GM21423 (cell line): ENCODE measurements around the gene GSTM1.
"Not testable (repeated sequence)": the region's sequence is repeated elsewhere in the genome, so short reads cannot be mapped to it uniquely, and the experiment has no call there.

Source experiments
- ATAC-seq: cut with Tn5 transposase; IDR thresholded peaks from one replicate; pipeline ENCODE4 v1.9.1; 2021; ENCODE audit warnings: mild to moderate bottlenecking, moderate library complexity; ENCODE audit not compliant: unreplicated experiment

The GSTM1 gene

GRCh38 chr1:109659997-109660690, 27.5 kb upstream of the GSTM1 start:
- ATAC-seq = no peak

- ATAC-seq = not testable (repeated sequence)
These were observed 27.0 kb upstream of the GSTM1 start for GRCh38 chr1:109660691-109661026.

GRCh38 chr1:109661391-109661790, 26.2 kb upstream of the GSTM1 start:
- no peak for ATAC-seq

GRCh38 chr1:109664671-109665070, 22.9 kb upstream of the GSTM1 start:
- no peak for ATAC-seq

GRCh38 chr1:109667452-109668122, 20.0 kb upstream of the GSTM1 start, which contains the start of gene GSTM2:
Gene GSTM2 (plus strand): TSS chr1:109668057. CDS start chr1:109668116, 59 bp downstream.
- peak; percentile 88 for ATAC-seq

GRCh38 chr1:109668123-109668775, 19.4 kb upstream of the GSTM1 start:
- no peak for ATAC-seq

- ATAC-seq = no peak
These were observed 18.2 kb upstream of the GSTM1 start for GRCh38 chr1:109669246-109669948.

GRCh38 chr1:109669949-109670302, 17.7 kb upstream of the GSTM1 start:
- ATAC-seq = not testable (repeated sequence)

GRCh38 chr1:109671067-109671466, 16.6 kb upstream of the GSTM1 start:
- no peak for ATAC-seq

- ATAC-seq = not testable (repeated sequence)
These were observed 13.8 kb upstream of the GSTM1 start for GRCh38 chr1:109673861-109674260.

GRCh38 chr1:109676683-109677381, 10.8 kb upstream of the GSTM1 start:
- not testable (repeated sequence) for ATAC-seq

- no peak for ATAC-seq
These were observed 10.2 kb upstream of the GSTM1 start for GRCh38 chr1:109677459-109677858.

GRCh38 chr1:109678637-109679036, 9.0 kb upstream of the GSTM1 start:
- not testable (repeated sequence) for ATAC-seq

GRCh38 chr1:109684777-109685176, 2.8 kb upstream of the GSTM1 start:
- ATAC-seq = not testable (repeated sequence)

GRCh38 chr1:109685399-109685798, 2.2 kb upstream of the GSTM1 start:
- ATAC-seq = not testable (repeated sequence)

- ATAC-seq = not testable (repeated sequence)
These were observed 1.7 kb upstream of the GSTM1 start for GRCh38 chr1:109685890-109686289.

GRCh38 chr1:109687109-109687508, 508 bp upstream of the GSTM1 start:
- not testable (repeated sequence) for ATAC-seq

- ATAC-seq = no peak
These were observed 2.3 kb downstream of the GSTM1 start for GRCh38 chr1:109689844-109690405.

GRCh38 chr1:109691759-109692158, 4.1 kb downstream of the GSTM1 start:
- no peak for ATAC-seq

GRCh38 chr1:109694400-109694799, 6.8 kb downstream of the GSTM1 start:
- ATAC-seq = not testable (repeated sequence)
